ENCODE measurements around the gene PCDHA12.
"Not testable (repeated sequence)": the region's sequence is repeated elsewhere in the genome, so short reads cannot be mapped to it uniquely, and the experiment has no call there.

Gene PCDHA12

GRCh38 chr5:140875085-140876065, at the start of gene PCDHA12:
PCDHA12 (plus strand) TSS chr5:140875308; CDS start chr5:140875473, 165 bp downstream.
- DNase-seq (ENCODE audit: extremely low read depth in 1 of 2, low read depth in 1 of 2) = no peak

GRCh38 chr5:140827704-140828361, 47.3 kb upstream of the PCDHA12 start, which contains the start of gene PCDHA6:
PCDHA6 (plus strand) TSS chr5:140827960; CDS start chr5:140828092, 132 bp downstream.
- no peak for DNase-seq (ENCODE audit: extremely low read depth in 1 of 2, low read depth in 1 of 2)

GRCh38 chr5:140828362-140828737, 46.8 kb upstream of the PCDHA12 start:
- no peak for DNase-seq (ENCODE audit: extremely low read depth in 1 of 2, low read depth in 1 of 2)

GRCh38 chr5:140829511-140830501, 45.3 kb upstream of the PCDHA12 start:
- DNase-seq (ENCODE audit: extremely low read depth in 1 of 2, low read depth in 1 of 2) = not testable (repeated sequence)

GRCh38 chr5:140833993-140834392, 41.1 kb upstream of the PCDHA12 start, which contains the start of gene PCDHA7:
PCDHA7 (plus strand) TSS chr5:140834269; CDS start chr5:140834384, 115 bp downstream.
- no peak for DNase-seq (ENCODE audit: extremely low read depth in 1 of 2, low read depth in 1 of 2)

GRCh38 chr5:140834439-140835008, 40.6 kb upstream of the PCDHA12 start:
- DNase-seq (ENCODE audit: extremely low read depth in 1 of 2, low read depth in 1 of 2) = not testable (repeated sequence)

GRCh38 chr5:140835622-140836510, 39.2 kb upstream of the PCDHA12 start:
- no peak for DNase-seq (ENCODE audit: extremely low read depth in 1 of 2, low read depth in 1 of 2)

- no peak for DNase-seq (ENCODE audit: extremely low read depth in 1 of 2, low read depth in 1 of 2)
Measured at GRCh38 chr5:140840978-140841962, 33.8 kb upstream of the PCDHA12 start, which contains the start of gene PCDHA8. PCDHA8 (plus strand) TSS chr5:140841187; CDS start chr5:140841322, 135 bp downstream.

GRCh38 chr5:140842798-140843733, 32.0 kb upstream of the PCDHA12 start:
- no peak for DNase-seq (ENCODE audit: extremely low read depth in 1 of 2, low read depth in 1 of 2)

- not testable (repeated sequence) for DNase-seq (ENCODE audit: extremely low read depth in 1 of 2, low read depth in 1 of 2)
Measured at GRCh38 chr5:140848139-140849102, 26.7 kb upstream of the PCDHA12 start, which contains the start of gene PCDHA9. PCDHA9 (plus strand) TSS chr5:140848382; CDS start chr5:140848496, 114 bp downstream.

GRCh38 chr5:140849831-140850634, 25.1 kb upstream of the PCDHA12 start:
- not testable (repeated sequence) for DNase-seq (ENCODE audit: extremely low read depth in 1 of 2, low read depth in 1 of 2)

- DNase-seq (ENCODE audit: extremely low read depth in 1 of 2, low read depth in 1 of 2) = no peak
Measured at GRCh38 chr5:140855772-140856674, 19.1 kb upstream of the PCDHA12 start, which contains the start of gene PCDHA10. PCDHA10 (plus strand) TSS chr5:140855897; CDS start chr5:140856049, 152 bp downstream.

Data from stimulated activated CD8-positive, alpha-beta memory T cell treated with anti-CD3 and anti-CD28 coated beads, Interleukin-7, amount 100 ng/mL, for 48 hours (primary cell).